ENCODE results near the gene TDO2. TPM values are rescaled to one million over a fixed set of nuclear protein-coding genes. Genes with fewer than 3 reads are reported as not detected.
A peak's percentile ranks its signal among the peaks of the same experiment; 100 is the strongest.

TDO2 gene
- total RNA-seq, 2 experiments from 2014 or later = not detected

GRCh38 chr4:155948541-155948940 lies 45.0 kb downstream of the TDO2 start:
- peaks cover 9% of the 10 kb centered on the region for H3K4me1 Mint-ChIP-seq
- H3K36me3 Mint-ChIP-seq (ENCODE audit: low read depth) = no peaks in the 10 kb centered on the region
- ChIA-PET POLR2A (no interaction called here), CTCF (interaction anchor here (1.1 kb wide), 1 partner anchor 8 kb away, joined by 3 read pairs; no protein-coding TSS in a partner anchor)
- H3K9me3 Mint-ChIP-seq = no peaks in the 10 kb centered on the region
- no peak for DNase-seq
- no peak overlapping the region for H3K4me3 Mint-ChIP-seq
- no peaks in the 10 kb centered on the region for H3K27me3 Mint-ChIP-seq
- H3K27ac Mint-ChIP-seq = no peak overlapping the region

GRCh38 chr4:155950461-155950860 lies 47.0 kb downstream of the TDO2 start:
- ChIA-PET POLR2A (no interaction called here), CTCF (no interaction called here)
- no peaks in the 10 kb centered on the region for H3K36me3 Mint-ChIP-seq (ENCODE audit: low read depth)
- peaks cover 17% of the 10 kb centered on the region for H3K4me1 Mint-ChIP-seq
- no peaks in the 10 kb centered on the region for H3K9me3 Mint-ChIP-seq
- no peak overlapping the region for H3K27ac Mint-ChIP-seq
- DNase-seq = no peak
- no peak overlapping the region for H3K4me3 Mint-ChIP-seq
- H3K27me3 Mint-ChIP-seq = no peaks in the 10 kb centered on the region

GRCh38 chr4:155952501-155952901 lies 49.0 kb downstream of the TDO2 start:
- H3K27me3 Mint-ChIP-seq = peaks cover 6% of the 10 kb centered on the region
- CTCF ChIA-PET = interaction anchor here (0.6 to 1.1 kb wide), 2 partner anchors 21 to 25 kb away, joined by 3 to 5 read pairs; no protein-coding TSS in a partner anchor
- no peak for DNase-seq
- peaks cover 17% of the 10 kb centered on the region for H3K4me1 Mint-ChIP-seq
- peak overlapping the region; percentile 56 for H3K4me3 Mint-ChIP-seq
- POLR2A ChIA-PET = no interaction called here
- H3K27ac Mint-ChIP-seq = no peak overlapping the region
- no peaks in the 10 kb centered on the region for H3K9me3 Mint-ChIP-seq
- no peaks in the 10 kb centered on the region for H3K36me3 Mint-ChIP-seq (ENCODE audit: low read depth)

- POLR2A ChIA-PET = interaction anchor here (0.6 to 1.4 kb wide), 2 partner anchors 144 to 579 kb away, joined by 3 to 10 read pairs; no protein-coding TSS in a partner anchor
These were observed 49.9 kb downstream of the TDO2 start, which contains the start of gene CTSO for GRCh38 chr4:155953151-155954117. Gene CTSO (minus strand): TSS chr4:155953866. CDS start chr4:155953847, 19 bp downstream.

GRCh38 chr4:155954118-155954685 lies 50.7 kb downstream of the TDO2 start:
- peak overlapping the region; percentile 100 for H3K27ac Mint-ChIP-seq
- H3K4me3 Mint-ChIP-seq = peak overlapping the region; percentile 98
- peaks cover 7% of the 10 kb centered on the region for H3K27me3 Mint-ChIP-seq
- ChIA-PET POLR2A (interaction anchor here (0.6 to 1.4 kb wide), 2 partner anchors 144 to 580 kb away, joined by 3 to 10 read pairs; no protein-coding TSS in a partner anchor), CTCF (interaction anchor here (0.9 to 1.4 kb wide), 3 partner anchors 9 to 553 kb away, joined by 3 to 7 read pairs (median 4); no protein-coding TSS in a partner anchor)
- DNase-seq = no peak
- H3K4me1 Mint-ChIP-seq = peaks cover 17% of the 10 kb centered on the region
- H3K9me3 Mint-ChIP-seq = no peaks in the 10 kb centered on the region
- H3K36me3 Mint-ChIP-seq (ENCODE audit: low read depth) = no peaks in the 10 kb centered on the region

More at GRCh38 chr4:155953151-155954117, 49.9 kb downstream of the TDO2 start, which contains the start of gene CTSO:
- no peaks in the 10 kb centered on the region for H3K36me3 Mint-ChIP-seq (ENCODE audit: low read depth)
- peaks cover 7% of the 10 kb centered on the region for H3K27me3 Mint-ChIP-seq
- CTCF ChIA-PET = interaction anchor here (0.7 to 1.4 kb wide), 7 partner anchors 9 to 552 kb away, joined by 3 to 7 read pairs (median 4); no protein-coding TSS in a partner anchor
- DNase-seq = peak; percentile 79
- peak within 1 kb of the TSS; percentile 98 for H3K4me3 Mint-ChIP-seq
- H3K4me1 Mint-ChIP-seq = peaks cover 17% of the 10 kb centered on the region
- H3K27ac Mint-ChIP-seq = peak within 1 kb of the TSS; percentile 100
- H3K9me3 Mint-ChIP-seq = no peaks in the 10 kb centered on the region

- peak overlapping the region; percentile 100 for H3K27ac Mint-ChIP-seq
- peaks cover 7% of the 10 kb centered on the region for H3K27me3 Mint-ChIP-seq
- POLR2A ChIA-PET = no interaction called here
- no peak for DNase-seq
- peaks cover 17% of the 10 kb centered on the region for H3K4me1 Mint-ChIP-seq
- H3K4me3 Mint-ChIP-seq = no peak overlapping the region
- no peaks in the 10 kb centered on the region for H3K36me3 Mint-ChIP-seq (ENCODE audit: low read depth)
- no peaks in the 10 kb centered on the region for H3K9me3 Mint-ChIP-seq
- CTCF ChIA-PET = no interaction called here
These were observed 51.4 kb downstream of the TDO2 start for GRCh38 chr4:155954939-155955338.

- ChIA-PET POLR2A (no interaction called here), CTCF (interaction anchor here (0.7 kb wide), 1 partner anchor 8 kb away, joined by 3 read pairs; no protein-coding TSS in a partner anchor)
- peaks cover 17% of the 10 kb centered on the region for H3K4me1 Mint-ChIP-seq
- no peak overlapping the region for H3K27ac Mint-ChIP-seq
- no peak for DNase-seq
- no peaks in the 10 kb centered on the region for H3K36me3 Mint-ChIP-seq (ENCODE audit: low read depth)
- no peaks in the 10 kb centered on the region for H3K9me3 Mint-ChIP-seq
- H3K4me3 Mint-ChIP-seq = no peak overlapping the region
- peaks cover 7% of the 10 kb centered on the region for H3K27me3 Mint-ChIP-seq
These were observed 53.0 kb downstream of the TDO2 start for GRCh38 chr4:155956461-155956860.

- H3K4me3 Mint-ChIP-seq = no peak overlapping the region
- ChIA-PET CTCF (no interaction called here), POLR2A (no interaction called here)
- H3K27ac Mint-ChIP-seq = no peak overlapping the region
- peaks cover 6% of the 10 kb centered on the region for H3K4me1 Mint-ChIP-seq
- H3K27me3 Mint-ChIP-seq = peaks cover 7% of the 10 kb centered on the region
- no peak for DNase-seq
- no peaks in the 10 kb centered on the region for H3K36me3 Mint-ChIP-seq (ENCODE audit: low read depth)
- H3K9me3 Mint-ChIP-seq = no peaks in the 10 kb centered on the region
These were observed 55.9 kb downstream of the TDO2 start for GRCh38 chr4:155959417-155959816.

GRCh38 chr4:155960522-155960921 lies 57.0 kb downstream of the TDO2 start:
- peaks cover 4% of the 10 kb centered on the region for H3K4me1 Mint-ChIP-seq
- no peaks in the 10 kb centered on the region for H3K9me3 Mint-ChIP-seq
- CTCF ChIA-PET = no interaction called here
- H3K27ac Mint-ChIP-seq = no peak overlapping the region
- peaks cover 7% of the 10 kb centered on the region for H3K27me3 Mint-ChIP-seq
- POLR2A ChIA-PET = no interaction called here
- no peak overlapping the region for H3K4me3 Mint-ChIP-seq
- no peak for DNase-seq
- no peaks in the 10 kb centered on the region for H3K36me3 Mint-ChIP-seq (ENCODE audit: low read depth)

GRCh38 chr4:155961575-155961974 lies 58.1 kb downstream of the TDO2 start:
- CTCF ChIA-PET = no interaction called here
- no peaks in the 10 kb centered on the region for H3K9me3 Mint-ChIP-seq
- H3K27me3 Mint-ChIP-seq = peaks cover 6% of the 10 kb centered on the region
- no peak overlapping the region for H3K27ac Mint-ChIP-seq
- POLR2A ChIA-PET = no interaction called here
- no peak for DNase-seq
- no peak overlapping the region for H3K4me3 Mint-ChIP-seq
- no peaks in the 10 kb centered on the region for H3K36me3 Mint-ChIP-seq (ENCODE audit: low read depth)
- peaks cover 4% of the 10 kb centered on the region for H3K4me1 Mint-ChIP-seq

- DNase-seq = no peak
- H3K4me3 Mint-ChIP-seq = no peak overlapping the region
- ChIA-PET POLR2A (no interaction called here), CTCF (no interaction called here)
- H3K36me3 Mint-ChIP-seq (ENCODE audit: low read depth) = no peaks in the 10 kb centered on the region
- no peaks in the 10 kb centered on the region for H3K9me3 Mint-ChIP-seq
- H3K4me1 Mint-ChIP-seq = peaks cover 4% of the 10 kb centered on the region
- H3K27me3 Mint-ChIP-seq = no peaks in the 10 kb centered on the region
- no peak overlapping the region for H3K27ac Mint-ChIP-seq
These were observed 59.3 kb downstream of the TDO2 start for GRCh38 chr4:155962767-155963166.

GRCh38 chr4:155964016-155964891 lies 60.8 kb downstream of the TDO2 start:
- peaks cover 3% of the 10 kb centered on the region for H3K9me3 Mint-ChIP-seq

More at GRCh38 chr4:155964016-155964891, 60.8 kb downstream of the TDO2 start:
- ChIA-PET CTCF (no interaction called here), POLR2A (no interaction called here)
- Mint-ChIP-seq H3K27ac (no peak overlapping the region), H3K27me3 (no peaks in the 10 kb centered on the region), H3K4me3 (no peak overlapping the region), H3K4me1 (peaks cover 4% of the 10 kb centered on the region), H3K36me3 (ENCODE audit: low read depth) (no peaks in the 10 kb centered on the region)
- DNase-seq = no peak
